GM23338 (cell line): ENCODE results near the gene CGA. TPM values are rescaled to one million over a fixed set of nuclear protein-coding genes. Genes with fewer than 3 reads are reported as not detected.

Source experiments
- ATAC-seq: fragments of 200-7000 bp; cut with Tn5 transposase; 3 replicates; pipeline ENCODE4 v1.9.1; 2020
- DNase-seq: peaks from one replicate; pipeline ENCODE4 v3.0.0-alpha.2; 2015; ENCODE audit warnings: low spot score
- H2AFZ ChIP-seq: fragments of 200-600 bp; sonication (generic); 2 replicates; pipeline ENCODE4 v1.8.0; 2016; ENCODE audit warnings: antibody characterized with exemption, mild to moderate bottlenecking, moderate library complexity
- H3F3A ChIP-seq: fragments of 200-600 bp; sonication (generic); replicated peaks from 2 replicates; pipeline ENCODE4 v1.8.0; 2017; ENCODE audit warnings: antibody characterized with exemption, mixed run types, low read depth
- H3K27ac ChIP-seq: fragments of 200-600 bp; sonication (generic); 2 replicates; pipeline ENCODE4 v1.6.1; 2016; ENCODE audit warnings: low read depth
- H3K27me3 ChIP-seq: fragments of 200-600 bp; sonication (generic); 2 replicates; pipeline ENCODE4 v1.8.0; 2016; ENCODE audit warnings: mild to moderate bottlenecking, mixed run types, moderate library complexity; ENCODE audit not compliant: insufficient read depth
- H3K36me3 ChIP-seq: fragments of 200-600 bp; sonication (generic); 2 replicates; pipeline ENCODE4 v1.8.0; 2016; ENCODE audit warnings: mild to moderate bottlenecking; ENCODE audit not compliant: insufficient read depth
- H3K4me1 ChIP-seq: fragments of 200-600 bp; sonication (generic); 2 replicates; pipeline ENCODE4 v1.8.0; 2016; ENCODE audit warnings: mild to moderate bottlenecking, moderate library complexity; ENCODE audit not compliant: insufficient read depth
- H3K4me2 ChIP-seq: fragments of 200-600 bp; sonication (generic); 2 replicates; pipeline ENCODE4 v1.7.1; 2017; ENCODE audit warnings: mixed run types
- H3K4me3 ChIP-seq: fragments of 200-600 bp; sonication (generic); 2 replicates; pipeline ENCODE4 v1.6.1; 2016; ENCODE audit warnings: mixed run types
- H3K79me2 ChIP-seq: fragments of 200-600 bp; sonication (generic); replicated peaks from 2 replicates; pipeline ENCODE4 v1.8.0; 2017; ENCODE audit warnings: mild to moderate bottlenecking; ENCODE audit not compliant: insufficient read depth
- H3K9me2 ChIP-seq: fragments of 200-600 bp; sonication (generic); 2 replicates; pipeline ENCODE4 v1.8.0; 2017; ENCODE audit not compliant: insufficient read depth
- H4K20me1 ChIP-seq: fragments of 200-600 bp; sonication (generic); replicated peaks from 2 replicates; pipeline ENCODE4 v1.8.0; 2017; ENCODE audit warnings: mild to moderate bottlenecking; ENCODE audit not compliant: insufficient read depth
- H3K27ac Mint-ChIP-seq: 2 replicates; pipeline ENCODE4 v1.8.0; 2020; ENCODE audit warnings: inconsistent platforms, mild to moderate bottlenecking, moderate library complexity, mixed read lengths
- H3K27me3 Mint-ChIP-seq: 3 replicates; pipeline ENCODE4 v1.8.0; 2022; ENCODE audit warnings: low read depth, mild to moderate bottlenecking, moderate library complexity, mixed read lengths, inconsistent platforms; ENCODE audit not compliant: insufficient read depth, poor library complexity
- H3K36me3 Mint-ChIP-seq: 3 replicates; pipeline ENCODE4 v1.8.0; 2021; ENCODE audit warnings: low read depth, mild to moderate bottlenecking, inconsistent platforms, moderate library complexity, mixed read lengths
- H3K4me1 Mint-ChIP-seq: 3 replicates; pipeline ENCODE4 v1.8.0; 2020; ENCODE audit warnings: mild to moderate bottlenecking, inconsistent platforms, mixed read lengths
- H3K4me3 Mint-ChIP-seq: 3 replicates; pipeline ENCODE4 v1.8.0; 2021; ENCODE audit warnings: moderate library complexity, mild to moderate bottlenecking, inconsistent platforms, mixed read lengths
- H3K9me3 Mint-ChIP-seq: 3 replicates; pipeline ENCODE4 v1.8.0; 2020; ENCODE audit warnings: moderate library complexity, mild to moderate bottlenecking, inconsistent platforms, mixed read lengths
- CREB1 ChIP-seq: fragments of 250-450 bp; sonication (Bioruptor Pico); IDR thresholded peaks from 2 replicates; pipeline ENCODE4 v1.5.0; 2020; ENCODE audit warnings: low read depth, mild to moderate bottlenecking, moderate library complexity
- CTCF ChIP-seq, 2 experiments: fragments of 200-600 bp in 1 of 2; sonication (generic) in 1 of 2; conservative IDR thresholded peaks; 2 replicates each; pipeline versions ENCODE4 v1.5.1 to v1.6.1; 2016 to 2017; ENCODE audit warnings: antibody characterized with exemption in 2 of 2, low read depth in 2 of 2, mild to moderate bottlenecking in 2 of 2, moderate library complexity in 1 of 2
- EZH2 ChIP-seq: fragments of 200-600 bp; sonication (generic); IDR thresholded peaks from one replicate; pipeline ENCODE4 v1.8.0; 2017; ENCODE audit warnings: antibody characterized with exemption, mild to moderate bottlenecking, low read depth; ENCODE audit not compliant: unreplicated experiment
- REST ChIP-seq: IDR thresholded peaks from one replicate; pipeline ENCODE4 v1.6.1; 2018; ENCODE audit warnings: antibody characterized with exemption; ENCODE audit not compliant: unreplicated experiment
- STAT1 ChIP-seq: IDR thresholded peaks from one replicate; pipeline ENCODE4 v1.6.1; 2016; ENCODE audit warnings: antibody characterized with exemption; ENCODE audit not compliant: unreplicated experiment
- ZNF114 ChIP-seq: fragments of 250-450 bp; sonication (Bioruptor Pico); IDR thresholded peaks from 2 replicates; pipeline ENCODE4 v1.5.0; 2020; ENCODE audit warnings: mild to moderate bottlenecking, moderate library complexity
- ZNF462 ChIP-seq: fragments of 250-450 bp; sonication (Bioruptor Pico); IDR thresholded peaks from 2 replicates; pipeline ENCODE4 v1.5.0; 2020; ENCODE audit warnings: mild to moderate bottlenecking, moderate library complexity
- polyA plus RNA-seq: library from polyadenylated mRNA; unstranded; fragments of >200 nt; fragmentation: Nextera tagmentation; extraction: Ambion mirVana; gene quantifications from 2 replicates; pipeline ENCODE4 v1.2.1, GENCODE V29; 2016
- total RNA-seq: library from RNA; depleted of rRNA; stranded (reverse); fragments of >200 nt; shearing (Covaris generic); gene quantifications from 2 replicates; pipeline ENCODE4 v1.2.3, GENCODE V29; 2014
- TF ChIP-seq, protein P1 (sequence below): IDR thresholded peaks from 2 replicates; pipeline ENCODE4 v1.6.1; 2016; ENCODE audit warnings: antibody characterized with exemption

CGA gene
- total and polyA plus RNA-seq, 2 experiments from 2014 or later = not detected

GRCh38 chr6:87074101-87074621 lies 20.7 kb downstream of the CGA start:
- Histone ChIP-seq H3F3A (no peaks in the 10 kb centered on the region), H3K27me3 (no peaks in the 10 kb centered on the region), H3K4me1 (no peaks in the 10 kb centered on the region), H3K4me2 (no peak overlapping the region), H2AFZ (peak overlapping the region; percentile 63), H3K79me2 (no peaks in the 10 kb centered on the region), H4K20me1 (no peaks in the 10 kb centered on the region), H3K27ac (no peak overlapping the region), H3K9me2 (no peaks in the 10 kb centered on the region), H3K36me3 (no peaks in the 10 kb centered on the region), H3K4me3 (no peak overlapping the region)
- DNase-seq (no peak), ATAC-seq (no peak)
- peaks cover 5% of the 10 kb centered on the region for H3K27me3 Mint-ChIP-seq
- H3K9me3 Mint-ChIP-seq = no peaks in the 10 kb centered on the region
- H3K36me3 Mint-ChIP-seq = no peaks in the 10 kb centered on the region
- no peak for TF ChIP-seq STAT1
- H3K4me3 Mint-ChIP-seq = no peak overlapping the region
- H3K4me1 Mint-ChIP-seq = peaks cover under 1% of the 10 kb centered on the region; the same call in 1 of the 3 replicates
- H3K27ac Mint-ChIP-seq = no peak overlapping the region

DNA sequence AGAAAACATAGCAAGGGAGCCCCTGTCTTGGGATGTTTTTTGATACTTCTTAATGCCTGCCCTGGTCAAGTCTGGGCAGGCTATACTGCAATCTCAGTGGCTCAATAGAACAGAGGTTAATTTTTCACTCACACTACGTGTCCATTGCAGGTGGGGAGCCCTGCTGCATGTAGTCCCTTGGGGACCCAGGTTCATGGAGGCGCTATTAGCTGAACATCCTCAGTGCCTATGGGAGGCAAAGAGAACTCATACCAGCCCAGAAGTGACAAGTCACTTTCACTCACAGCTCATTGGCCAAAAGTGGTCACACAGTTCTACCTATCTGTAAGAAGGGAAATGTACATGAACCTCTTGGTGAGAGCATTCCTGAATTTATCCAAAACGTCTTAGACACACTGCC lies 23.2 kb downstream of the CGA start:
- no peak overlapping the region for H3K4me3 Mint-ChIP-seq
- no peak for ATAC-seq
- H3K27me3 Mint-ChIP-seq = peaks cover 9% of the 10 kb centered on the region
- Histone ChIP-seq H3F3A (no peaks in the 10 kb centered on the region), H3K4me3 (no peak overlapping the region), H3K36me3 (no peaks in the 10 kb centered on the region), H3K27ac (no peak overlapping the region), H3K79me2 (no peaks in the 10 kb centered on the region), H2AFZ (peak overlapping the region; percentile 59; the same call in 1 of the 2 replicates), H3K4me2 (no peak overlapping the region), H4K20me1 (no peaks in the 10 kb centered on the region), H3K27me3 (no peaks in the 10 kb centered on the region), H3K4me1 (no peaks in the 10 kb centered on the region), H3K9me2 (no peaks in the 10 kb centered on the region)
- H3K4me1 Mint-ChIP-seq = peaks cover 10% of the 10 kb centered on the region
- H3K36me3 Mint-ChIP-seq = no peaks in the 10 kb centered on the region
- H3K27ac Mint-ChIP-seq = no peak overlapping the region
- TF ChIP-seq ZNF114 (CRISPR knock-in tag) (no peak), ZNF462 (no peak), CREB1 (CRISPR knock-in tag) (no peak), EZH2 (no peak), CTCF (conservative IDR thresholded peaks at IDR 0.05; ENCODE audit: low read depth in 2 of 2) (0 out of 4 replicates have a peak, but pooled peaks of 1 of the 2 experiments have one; percentile 2), STAT1 (no peak), REST (no peak)
- TF ChIP-seq, protein P1, sequence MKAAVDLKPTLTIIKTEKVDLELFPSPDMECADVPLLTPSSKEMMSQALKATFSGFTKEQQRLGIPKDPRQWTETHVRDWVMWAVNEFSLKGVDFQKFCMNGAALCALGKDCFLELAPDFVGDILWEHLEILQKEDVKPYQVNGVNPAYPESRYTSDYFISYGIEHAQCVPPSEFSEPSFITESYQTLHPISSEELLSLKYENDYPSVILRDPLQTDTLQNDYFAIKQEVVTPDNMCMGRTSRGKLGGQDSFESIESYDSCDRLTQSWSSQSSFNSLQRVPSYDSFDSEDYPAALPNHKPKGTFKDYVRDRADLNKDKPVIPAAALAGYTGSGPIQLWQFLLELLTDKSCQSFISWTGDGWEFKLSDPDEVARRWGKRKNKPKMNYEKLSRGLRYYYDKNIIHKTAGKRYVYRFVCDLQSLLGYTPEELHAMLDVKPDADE = no peak
- no peaks in the 10 kb centered on the region for H3K9me3 Mint-ChIP-seq
- DNase-seq = no peak
